ENCODE results near the gene NXN.
"Not testable (repeated sequence)": the region's sequence is repeated elsewhere in the genome, so short reads cannot be mapped to it uniquely, and the experiment has no call there.

NXN gene

DNA sequence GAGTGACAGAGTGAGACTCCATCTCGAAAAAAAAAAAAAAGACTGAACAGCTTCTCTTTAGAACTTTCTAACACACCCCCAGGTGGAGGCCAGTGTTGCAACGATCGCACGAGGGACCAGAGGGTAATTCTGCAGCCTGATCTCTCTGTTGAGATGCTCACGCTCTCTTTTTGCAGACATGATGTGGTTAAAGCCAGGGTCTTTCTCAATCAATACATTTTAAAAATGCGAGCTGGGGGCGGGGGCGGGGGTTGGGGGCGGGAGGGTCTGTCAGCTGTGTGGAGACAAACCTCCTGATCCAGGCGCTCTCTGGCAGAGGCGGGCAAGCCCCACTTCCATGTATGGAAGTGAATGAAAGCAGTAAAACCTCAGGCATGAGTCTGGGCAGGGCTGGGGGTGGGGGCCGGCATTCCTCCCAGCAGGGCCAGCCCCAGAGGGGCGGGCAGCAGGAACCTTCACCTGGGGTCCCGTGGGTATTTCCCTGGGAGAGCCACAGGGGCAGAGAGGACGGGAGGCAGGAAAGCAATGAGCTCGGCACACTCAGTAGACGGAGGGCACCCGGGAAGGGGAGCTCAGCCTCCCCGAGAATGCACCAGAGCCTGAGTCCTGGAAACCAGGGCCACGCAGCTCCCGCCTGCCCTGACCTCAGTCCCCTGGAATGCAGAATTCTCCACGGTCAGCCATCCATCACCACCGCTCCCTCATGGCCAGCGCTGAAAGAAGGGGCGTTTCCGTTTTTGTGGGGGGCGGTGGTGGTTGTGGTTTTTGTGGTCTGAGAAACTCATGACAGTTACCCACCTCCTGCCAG is 28.0 kb downstream of the NXN start:
- DNase-seq, result no peak

DNA sequence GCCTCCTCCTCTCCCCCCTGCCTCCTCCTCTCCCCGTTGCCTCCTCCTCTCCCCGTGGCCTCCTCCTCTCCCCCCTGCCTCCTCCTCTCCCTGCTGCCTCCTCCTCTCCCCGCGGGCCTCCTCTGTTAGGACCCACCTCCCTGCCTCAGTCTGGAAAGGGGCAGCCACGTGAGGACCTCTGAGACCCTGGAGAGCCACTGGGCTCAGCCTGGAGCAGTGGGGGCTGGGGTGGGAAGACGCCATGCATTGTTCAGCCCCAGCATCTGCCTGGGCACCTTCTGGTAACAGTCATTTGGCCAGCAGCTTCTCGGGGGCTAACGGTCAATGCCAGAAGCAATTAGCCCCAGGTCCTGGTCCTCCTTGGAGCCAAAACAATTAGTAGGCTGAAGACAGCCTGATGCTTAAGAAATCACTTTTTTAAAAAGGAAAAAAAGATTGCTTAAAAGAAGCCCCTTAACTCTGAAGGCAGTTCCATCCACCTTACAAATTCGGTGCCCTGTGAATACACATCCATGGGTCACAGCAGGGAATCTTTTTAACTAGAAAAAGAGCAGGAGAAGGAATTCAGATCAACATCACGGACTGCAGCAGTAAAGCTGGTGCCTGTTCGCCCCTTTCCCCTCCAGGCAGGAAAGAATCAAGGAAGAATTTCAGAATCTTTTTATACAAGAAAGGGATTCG is 29.8 kb downstream of the NXN start:
- no peak for DNase-seq

DNA sequence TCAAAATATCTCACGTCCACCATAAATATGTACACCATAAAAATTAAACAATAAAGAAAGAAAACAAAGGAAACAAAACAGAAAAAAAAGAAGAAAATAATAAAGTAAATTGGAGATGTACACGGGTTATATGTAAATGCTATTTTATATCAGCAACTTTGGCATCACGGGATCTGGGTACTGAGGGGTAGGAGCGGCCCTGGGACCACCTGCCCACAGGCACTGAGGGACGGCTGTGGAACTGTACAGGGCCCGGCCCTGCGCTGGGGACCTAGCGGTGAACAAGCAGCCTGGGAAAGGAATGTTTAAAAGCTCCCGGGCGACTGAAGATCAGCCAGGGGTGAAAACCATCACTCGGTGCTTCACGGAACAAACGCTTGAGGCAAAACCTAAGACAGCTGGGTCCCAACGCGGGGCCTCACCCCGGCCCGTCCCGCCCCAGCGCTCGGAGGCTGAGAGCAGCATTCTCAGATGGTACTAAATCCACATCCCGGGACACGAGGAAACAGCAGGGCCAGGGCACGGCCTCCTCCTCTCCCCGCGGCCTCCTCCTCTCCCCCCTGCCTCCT is 31.2 kb downstream of the NXN start:
- no peak for DNase-seq

DNA sequence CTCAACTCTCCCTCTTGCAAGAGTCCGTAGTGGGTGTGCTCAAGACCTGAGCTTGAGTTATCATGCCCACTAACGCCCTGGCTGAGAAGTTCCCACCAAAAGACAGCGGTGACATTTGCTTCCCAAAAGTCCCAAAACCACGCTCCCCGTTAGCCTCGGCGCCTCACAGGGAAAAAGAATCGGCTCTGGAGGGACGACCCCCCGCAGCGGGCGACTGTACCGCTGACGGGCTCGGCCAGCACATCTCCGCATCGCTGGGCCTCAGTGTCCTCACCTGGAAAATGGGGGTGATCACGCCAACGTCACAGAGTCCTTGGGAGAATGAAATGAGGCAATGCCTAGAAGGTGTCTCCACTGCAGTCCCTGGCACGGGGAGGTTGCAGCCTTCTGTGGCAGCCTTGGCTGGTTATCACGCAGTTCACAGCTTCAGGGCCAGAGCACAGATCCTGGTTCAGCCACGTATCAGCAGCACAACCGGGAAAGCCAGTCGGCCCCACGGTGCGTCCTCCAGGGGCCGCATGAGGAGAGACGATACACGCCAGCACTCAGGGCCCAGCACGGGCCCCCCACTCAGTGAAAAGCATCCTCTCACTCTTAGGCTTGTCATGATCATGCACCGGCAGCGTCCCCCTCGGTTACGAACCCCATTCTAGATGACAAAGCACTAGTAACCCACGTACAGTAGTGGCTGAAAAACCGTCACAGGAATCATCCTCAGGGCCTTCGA is 32.9 kb downstream of the NXN start:
- DNase-seq, result no peak

DNA sequence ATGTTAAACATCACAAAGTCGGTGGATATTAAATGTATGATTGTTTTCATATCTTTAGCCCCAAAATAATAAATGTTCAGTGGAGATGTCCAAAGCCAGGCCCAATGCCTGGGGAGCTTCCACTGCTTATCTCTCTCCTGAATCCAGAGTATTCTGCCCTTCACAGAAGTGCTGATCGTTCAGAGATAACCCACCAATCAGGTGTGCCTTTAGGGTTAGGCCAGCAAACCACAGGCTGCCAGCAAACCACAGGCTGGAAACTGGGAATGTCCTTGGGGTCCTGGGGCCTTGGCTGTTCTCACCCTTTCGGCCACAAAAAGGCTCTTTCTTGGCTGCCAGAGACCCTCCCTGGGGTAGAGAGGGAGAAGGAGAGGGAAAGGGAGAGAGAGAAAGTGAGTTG is 33.9 kb downstream of the NXN start:
- DNase-seq, result no peak

DNA sequence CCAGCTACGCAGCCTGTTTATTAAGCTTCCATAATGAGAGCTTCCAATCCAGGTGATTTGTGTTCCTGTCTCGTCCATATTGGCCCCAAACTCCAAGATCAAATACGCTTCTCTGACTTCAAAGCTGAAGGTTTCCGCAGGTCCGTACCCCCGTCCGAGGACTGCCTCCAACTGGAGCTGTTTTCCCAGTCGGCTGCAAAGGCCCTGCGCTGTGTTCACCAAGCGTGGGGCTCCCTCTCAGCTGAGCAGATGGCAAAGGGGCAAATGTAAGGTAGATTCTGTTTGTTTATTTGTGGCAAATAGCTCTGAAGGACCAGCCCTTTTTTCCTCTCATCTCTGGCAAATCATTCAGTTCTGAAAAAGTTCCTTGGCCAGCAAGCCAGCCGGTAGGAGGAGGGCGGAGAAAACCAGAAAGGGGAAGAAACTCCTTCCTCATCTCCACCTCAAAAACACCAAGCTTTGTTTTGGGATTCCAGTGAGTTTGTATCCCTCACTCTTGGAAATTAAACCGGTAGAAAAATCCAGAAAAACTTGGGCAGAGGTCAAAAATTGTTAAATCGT is 35.2 kb downstream of the NXN start:
- DNase-seq, result no peak

DNA sequence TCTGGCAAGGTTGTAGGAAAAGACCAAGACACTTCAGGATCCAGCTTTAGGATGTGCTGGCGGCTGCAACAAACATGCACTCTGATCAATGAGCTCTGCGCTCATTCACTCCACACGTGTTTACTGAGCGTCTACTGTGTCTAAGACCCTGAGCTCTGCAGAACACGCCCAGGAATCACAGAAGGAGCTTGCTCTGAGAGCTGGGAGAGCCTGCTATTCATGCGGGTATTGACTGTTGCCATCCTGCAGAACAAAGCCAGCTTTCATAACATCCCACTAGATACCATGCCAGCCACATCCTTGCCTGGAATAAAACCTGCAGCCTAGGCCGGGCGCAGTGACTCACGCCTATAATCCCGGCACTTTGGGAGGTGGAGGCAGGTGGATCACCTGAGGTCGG is 44.1 kb downstream of the NXN start:
- DNase-seq, result no peak

DNA sequence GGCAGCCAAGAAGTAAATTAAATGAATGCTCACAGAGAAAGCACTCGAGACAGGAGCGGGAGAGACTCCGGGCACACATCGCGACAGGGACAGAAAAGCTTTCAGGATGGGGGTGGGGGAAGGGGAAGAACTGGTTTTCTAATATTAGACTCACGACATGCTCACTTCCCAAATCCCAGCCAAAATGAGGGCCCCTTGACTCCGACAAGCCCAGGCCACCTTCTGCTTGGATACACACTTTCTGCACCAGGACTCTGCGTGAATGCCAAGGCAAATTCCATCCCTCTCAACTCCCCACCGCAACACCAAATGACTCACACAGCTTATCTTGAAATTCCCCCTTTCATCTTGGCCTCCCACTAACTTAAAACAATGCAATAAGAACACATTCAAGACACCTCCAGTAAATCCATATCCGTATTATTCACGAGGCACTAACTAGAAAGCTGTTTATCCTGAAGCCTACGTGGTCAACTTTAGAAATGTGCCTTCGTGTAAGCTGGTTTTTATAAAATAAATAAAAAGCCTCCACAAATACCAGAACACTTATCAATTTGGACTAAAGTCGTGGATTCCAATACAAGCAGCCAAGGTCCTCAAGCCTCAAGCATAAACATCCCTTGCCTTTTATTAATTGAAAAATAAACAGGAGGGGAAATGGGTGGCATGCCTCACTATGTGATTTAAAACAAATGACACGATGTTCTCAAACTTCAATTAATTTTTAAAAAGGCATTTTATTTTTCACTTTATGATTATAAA is 46.1 kb downstream of the NXN start:
- DNase-seq, result no peak

DNA sequence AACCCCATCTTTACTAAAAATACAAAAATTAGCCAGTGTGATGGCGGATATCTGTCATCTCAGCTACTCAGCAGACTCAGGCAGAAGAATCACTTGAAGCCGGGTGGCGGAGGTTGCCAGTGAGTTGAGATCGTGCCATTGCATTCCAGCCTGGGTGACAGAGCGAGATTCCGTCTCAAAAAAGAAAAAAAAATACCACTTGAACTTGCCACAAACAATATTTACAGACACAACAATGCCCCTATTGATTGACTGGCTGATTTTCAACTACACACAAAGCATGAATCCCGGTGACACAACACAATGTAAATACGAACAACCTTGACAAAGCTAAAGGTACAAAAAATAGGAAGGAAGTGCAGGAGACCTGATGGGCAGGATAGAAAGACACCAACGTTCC is 49.3 kb downstream of the NXN start:
- DNase-seq, result no peak

DNA sequence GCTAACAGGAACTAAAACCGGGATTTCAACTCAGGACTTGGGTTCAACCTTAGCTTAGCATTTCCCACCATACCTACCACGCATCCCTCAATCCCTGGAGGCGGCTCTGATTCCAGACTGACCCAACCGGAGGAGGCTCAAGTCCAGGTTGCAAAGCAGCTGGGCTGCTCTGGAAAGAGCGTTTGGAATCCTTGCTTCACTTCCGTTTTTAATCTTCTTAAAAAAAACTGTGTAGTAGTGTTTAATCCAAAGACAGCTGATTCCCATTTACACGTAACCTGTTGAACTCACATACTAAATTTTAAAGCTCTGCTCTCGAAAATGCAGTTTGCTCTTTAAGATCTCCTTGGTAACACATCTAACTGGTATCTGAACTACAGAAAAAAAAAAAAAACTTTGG is 50.0 kb downstream of the NXN start:
- DNase-seq, result no peak

DNA sequence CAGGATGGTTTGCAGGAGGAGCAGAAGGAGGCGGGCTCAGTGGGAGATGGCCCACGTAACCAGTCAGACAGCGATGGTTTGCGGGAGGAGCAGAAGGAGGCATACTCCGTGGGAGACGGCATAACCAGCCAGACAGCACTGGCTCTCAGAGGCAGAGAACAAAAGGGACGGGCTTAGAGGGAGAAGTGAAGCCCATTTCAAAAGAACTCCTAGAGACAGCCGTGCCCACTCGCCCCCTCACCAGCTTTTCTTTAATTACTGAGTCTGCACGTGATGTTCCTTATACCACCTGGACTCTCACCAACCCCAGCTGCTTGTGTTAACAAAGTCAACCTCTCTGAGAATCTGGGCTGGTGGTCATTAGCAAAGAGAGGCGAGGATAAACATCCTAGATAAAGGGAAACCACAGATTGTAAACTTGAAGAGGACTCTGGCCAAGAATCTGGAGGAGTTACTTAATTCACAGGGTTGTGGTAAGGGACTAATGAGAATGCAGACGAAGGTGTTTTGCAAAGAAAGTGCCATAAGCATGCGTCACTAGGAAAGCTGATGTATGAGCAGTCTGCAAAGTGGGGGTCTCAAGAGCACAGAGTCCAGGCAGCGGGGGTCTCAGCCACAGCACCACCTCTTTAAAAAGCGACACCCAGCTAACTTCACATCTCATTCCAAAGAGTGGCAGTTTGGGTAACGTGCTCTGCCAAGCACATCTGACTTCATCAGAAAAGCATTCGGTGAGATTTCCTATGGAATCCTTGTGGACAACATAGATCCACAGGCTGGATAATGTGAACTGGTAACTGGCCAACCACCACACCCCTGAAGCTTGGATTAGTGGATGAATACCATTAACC is 51.7 kb downstream of the NXN start:
- DNase-seq, result no peak

DNA sequence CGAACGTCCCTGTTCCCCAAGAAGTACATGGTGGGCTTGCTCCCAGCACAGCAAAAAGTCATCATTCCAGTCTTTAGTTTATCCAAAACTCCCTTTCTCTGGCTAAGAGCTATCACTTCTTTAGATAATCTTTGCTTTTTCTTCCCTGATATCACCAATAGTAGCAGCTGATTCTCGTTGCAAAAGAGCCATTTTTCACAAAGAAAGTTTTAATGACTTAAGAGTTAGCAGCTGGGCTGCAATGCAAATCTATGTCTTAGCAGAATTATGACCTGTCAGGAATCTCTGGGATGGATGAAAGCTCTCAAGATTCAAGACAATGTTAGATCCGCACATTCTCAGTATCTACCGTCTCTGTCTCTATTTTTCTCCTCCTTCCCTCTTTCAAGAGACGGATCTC is 53.8 kb downstream of the NXN start:
- DNase-seq, result no peak

DNA sequence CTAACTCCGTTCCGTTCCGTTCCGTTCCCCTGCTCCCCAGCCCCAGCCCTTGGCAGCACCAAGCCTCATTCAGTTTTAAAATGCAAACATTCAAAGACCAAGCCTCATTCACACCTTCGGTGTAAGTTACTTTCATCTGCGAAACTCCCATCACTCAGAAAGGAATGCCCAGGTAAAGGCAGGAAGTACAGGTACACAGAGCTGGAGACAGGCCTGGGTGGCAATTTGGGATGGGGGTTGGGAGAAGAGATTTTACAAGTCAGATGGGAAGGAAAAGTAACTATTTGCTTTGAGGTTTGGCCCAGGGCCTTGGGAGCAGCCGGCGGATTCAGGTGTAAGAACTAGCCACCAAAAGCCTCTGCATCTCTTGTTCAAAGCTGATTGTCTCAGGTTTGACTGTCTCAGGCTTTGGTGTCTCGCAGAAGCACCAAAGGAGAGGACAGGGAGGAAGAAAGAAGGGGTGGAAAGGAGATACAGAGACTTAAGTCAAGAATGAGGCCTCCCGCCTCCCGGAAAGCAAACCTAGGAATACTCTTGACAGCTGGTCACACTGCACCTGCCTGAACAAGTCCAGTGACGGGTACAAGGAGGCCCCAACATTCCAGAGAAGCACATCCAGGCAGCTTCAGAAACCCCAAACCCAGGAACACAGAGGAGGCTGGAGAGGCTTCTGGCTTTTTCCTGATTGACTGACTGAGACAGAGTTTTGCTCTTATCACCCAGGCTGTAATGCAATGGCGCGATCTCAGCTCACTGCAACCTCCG is 54.7 kb downstream of the NXN start:
- no peak for DNase-seq

DNA sequence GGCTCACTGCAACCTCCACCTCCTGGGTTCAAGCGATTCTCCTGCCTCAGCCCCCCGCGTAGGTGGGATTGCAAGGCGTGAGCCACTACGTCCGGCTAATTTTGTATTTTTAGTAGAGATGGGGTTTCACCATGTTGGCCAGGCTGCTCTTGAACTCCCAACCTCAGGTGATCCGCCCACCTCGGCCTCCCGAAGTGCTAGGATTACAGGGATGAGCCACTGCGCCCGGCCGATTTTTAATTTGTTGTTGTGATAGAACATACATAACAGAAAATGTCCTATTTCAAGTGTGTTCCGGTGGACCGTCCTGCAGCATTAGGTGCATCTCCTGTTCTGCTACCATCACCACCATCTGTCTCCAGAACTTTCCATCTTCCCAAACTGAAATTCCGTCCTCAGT is 55.3 kb downstream of the NXN start:
- not testable (repeated sequence) for DNase-seq

DNA sequence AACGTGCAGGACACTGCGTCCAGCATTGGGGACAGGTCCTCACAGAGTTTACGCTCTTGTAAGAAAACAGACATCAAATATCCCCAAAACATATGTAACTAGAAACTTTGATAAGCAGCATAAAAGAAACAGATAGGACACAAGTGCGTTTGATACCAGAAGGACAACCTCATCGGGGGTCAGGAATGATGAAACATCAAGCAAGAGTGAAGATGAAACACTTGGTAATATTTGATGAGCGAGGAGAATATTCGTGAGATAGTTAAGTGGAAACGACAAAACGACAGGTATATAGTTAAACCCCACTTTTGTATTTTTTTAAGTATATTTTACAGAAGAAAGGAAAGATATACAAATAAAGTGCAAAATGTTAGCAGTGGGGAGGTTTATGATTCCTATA is 55.9 kb downstream of the NXN start:
- DNase-seq, result no peak

DNA sequence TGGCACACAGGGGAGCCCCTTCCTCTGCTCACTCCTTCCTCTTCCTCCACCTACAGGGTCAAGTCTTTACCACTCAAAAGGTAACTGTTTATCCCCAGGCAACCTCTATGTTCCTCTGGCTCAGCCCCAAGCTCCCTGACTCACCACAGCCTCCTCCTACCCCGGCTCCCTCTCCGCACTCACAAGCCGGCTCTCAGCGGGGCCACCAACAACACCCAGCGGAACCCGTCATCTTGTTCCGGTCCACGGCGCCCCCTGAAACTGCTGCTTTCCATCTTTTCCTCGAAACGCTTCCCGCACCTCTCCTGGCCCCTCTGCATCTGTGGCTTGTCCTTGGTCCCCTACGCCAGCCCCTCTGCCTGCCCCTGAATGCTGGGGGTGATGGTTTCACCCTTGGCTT is 58.4 kb downstream of the NXN start:
- DNase-seq, result no peak

DNA sequence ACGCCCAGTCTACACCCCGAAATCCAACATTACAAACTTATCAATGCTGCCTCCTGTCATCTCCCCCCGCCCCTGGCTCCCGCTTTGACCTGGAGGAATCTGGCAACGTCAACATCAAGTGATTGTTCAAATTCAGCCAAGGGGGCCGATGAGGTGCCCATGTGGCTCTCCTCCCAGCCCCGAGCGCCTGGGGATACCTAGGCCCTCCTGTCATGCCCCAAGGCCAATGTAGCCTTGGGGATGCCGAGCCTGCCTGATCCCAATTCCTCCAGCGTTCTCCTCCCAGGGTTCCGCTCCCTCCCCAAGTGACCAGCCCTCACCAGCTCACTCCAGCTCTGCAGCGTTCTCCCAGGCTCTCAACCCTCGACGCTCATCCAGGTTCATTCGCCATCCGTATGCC is 59.4 kb downstream of the NXN start:
- DNase-seq, result no peak

DNA sequence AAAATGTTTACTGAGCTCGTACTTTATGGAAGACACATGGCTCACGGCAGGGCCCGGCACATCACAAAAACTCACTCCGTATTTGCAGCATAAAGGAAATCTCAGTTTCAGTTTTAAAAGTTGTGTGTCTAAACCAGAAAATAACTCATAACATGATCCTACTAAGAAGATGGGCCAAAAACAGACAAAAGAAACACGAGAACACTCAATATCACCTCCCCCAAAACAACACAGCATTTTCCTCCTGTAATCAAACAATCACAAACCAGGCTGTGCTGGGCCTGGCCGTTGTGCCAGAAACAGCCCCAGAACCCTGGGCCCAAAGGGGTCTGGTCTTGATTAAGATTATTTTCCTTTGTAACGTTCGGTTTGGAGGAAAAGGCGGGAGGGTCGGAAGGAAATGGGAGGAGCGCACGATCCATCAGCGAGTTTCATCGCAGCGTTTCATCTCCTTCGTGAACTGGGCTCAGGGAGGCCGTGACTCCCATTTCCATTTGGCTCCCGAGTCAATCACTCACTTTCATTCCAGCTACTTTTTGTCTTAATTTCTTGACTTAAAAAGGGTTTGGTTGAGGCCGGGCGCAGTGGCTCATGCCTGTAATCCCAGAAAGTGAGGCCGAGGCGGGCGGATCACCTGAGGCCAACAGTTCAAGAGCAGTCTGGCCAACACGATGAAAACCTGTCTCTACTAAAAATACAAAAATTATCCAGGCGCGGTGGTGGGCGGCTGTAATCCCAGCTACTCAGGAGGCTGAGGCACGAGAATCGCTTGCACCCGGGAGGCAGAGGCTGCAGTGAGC is 61.4 kb downstream of the NXN start:
- DNase-seq, result no peak

DNA sequence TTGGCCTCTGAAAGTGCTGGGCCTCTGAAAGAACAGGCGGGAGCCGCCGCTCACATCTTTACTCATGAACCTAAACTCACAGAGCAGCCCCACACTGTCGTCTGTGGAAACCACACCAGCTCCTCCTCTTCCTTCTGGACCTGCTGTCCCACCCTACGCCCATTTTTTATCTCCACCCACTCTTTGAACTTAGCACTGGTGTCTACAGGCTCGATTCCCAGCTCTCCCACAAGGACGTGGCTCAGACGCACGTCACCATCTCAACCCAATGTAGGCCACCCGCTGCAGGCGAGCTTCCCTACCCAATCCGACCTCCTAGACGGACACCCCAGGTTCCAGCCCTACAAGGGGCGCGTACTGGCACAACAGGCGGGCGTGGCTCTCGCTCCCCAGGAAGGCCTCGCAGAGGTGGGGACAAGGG is 62.2 kb downstream of the NXN start:
- no peak for DNase-seq

DNA sequence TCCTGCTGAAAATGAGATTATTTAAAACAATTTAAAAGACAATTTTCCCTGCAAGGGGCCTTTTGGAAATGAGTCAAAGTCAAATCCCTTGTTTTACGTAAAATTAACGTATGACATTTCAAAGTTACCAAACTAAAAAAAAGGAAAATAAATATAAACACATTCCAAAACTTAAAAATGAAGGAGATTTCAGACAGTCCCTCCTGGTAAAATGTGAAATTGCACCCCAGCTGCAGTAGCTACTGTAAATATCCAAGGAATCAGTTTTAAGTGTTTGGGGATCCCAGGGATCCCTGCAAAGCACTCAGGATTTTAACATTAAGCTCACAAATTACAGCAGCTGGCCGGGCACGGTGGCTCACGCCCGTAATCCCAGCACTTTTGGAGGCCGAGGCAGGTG is 63.3 kb downstream of the NXN start:
- DNase-seq, result no peak

Measured in activated T-cell treated with anti-CD3 and anti-CD28 coated beads, Interleukin-2, amount 50 U/mL, for 48 hours (primary cell).